Measurements from ENCODE around the gene PPP2R2B. TPM values are rescaled to one million over a fixed set of nuclear protein-coding genes. Genes with fewer than 3 reads are reported as not detected.
A peak's percentile ranks its signal among the peaks of the same experiment; 100 is the strongest.

PPP2R2B gene
- total RNA-seq, 1 donor from 2014 or later, result 1.2 TPM

- Histone ChIP-seq H3K27ac (no peak overlapping the region), H3K4me3 (no peak overlapping the region), H3K9me3 (no peaks in the 10 kb centered on the region), H3K36me3 (no peaks in the 10 kb centered on the region), H3K4me1 (no peaks in the 10 kb centered on the region), H3K27me3 (no peaks in the 10 kb centered on the region)
- DNase-seq (no peak), ATAC-seq (no peak)
- intact Hi-C loops (cut with DNase I), result no loop called here
- TF ChIP-seq CTCF (IDR thresholded peaks at IDR 0.05), result no peak
Observed at GRCh38 chr5:146580237-146580636, 298.3 kb downstream of the PPP2R2B start.

GRCh38 chr5:146574713-146575112 lies 303.8 kb downstream of the PPP2R2B start:
- no peak overlapping the region for H3K27ac ChIP-seq

GRCh38 chr5:146568161-146568560 lies 310.4 kb downstream of the PPP2R2B start:
- ATAC-seq, result no peak
- intact Hi-C loops (cut with DNase I), result no loop called here
- no peaks in the 10 kb centered on the region for H3K36me3 ChIP-seq
- H3K4me3 ChIP-seq, result no peak overlapping the region
- no peak for TF ChIP-seq CTCF (IDR thresholded peaks at IDR 0.05)
- H3K9me3 ChIP-seq, result no peaks in the 10 kb centered on the region
- H3K27ac ChIP-seq, result no peak overlapping the region
- no peak for DNase-seq
- no peaks in the 10 kb centered on the region for H3K4me1 ChIP-seq
- no peaks in the 10 kb centered on the region for H3K27me3 ChIP-seq

More at GRCh38 chr5:146574713-146575112, 303.8 kb downstream of the PPP2R2B start:
- H3K9me3 ChIP-seq, result no peaks in the 10 kb centered on the region
- TF ChIP-seq CTCF (IDR thresholded peaks at IDR 0.05), result no peak
- H3K36me3 ChIP-seq, result no peaks in the 10 kb centered on the region
- intact Hi-C loops (cut with DNase I), result no loop called here
- ATAC-seq, result no peak
- DNase-seq, result no peak
- H3K4me1 ChIP-seq, result no peaks in the 10 kb centered on the region
- no peaks in the 10 kb centered on the region for H3K27me3 ChIP-seq
- H3K4me3 ChIP-seq, result no peak overlapping the region

- TF ChIP-seq CTCF (IDR thresholded peaks at IDR 0.05), result peak; percentile 45
- H3K4me1 ChIP-seq, result no peaks in the 10 kb centered on the region
- H3K4me3 ChIP-seq, result no peak overlapping the region
- no peaks in the 10 kb centered on the region for H3K27me3 ChIP-seq
- ATAC-seq, result peak; percentile 88
- H3K9me3 ChIP-seq, result no peaks in the 10 kb centered on the region
- no peak overlapping the region for H3K27ac ChIP-seq
- no peaks in the 10 kb centered on the region for H3K36me3 ChIP-seq
- intact Hi-C loops (cut with DNase I), result no loop called here
- DNase-seq, result no peak
Observed at GRCh38 chr5:146565764-146566367, 312.7 kb downstream of the PPP2R2B start.

GRCh38 chr5:146564007-146564762 lies 314.4 kb downstream of the PPP2R2B start:
- no peaks in the 10 kb centered on the region for H3K27me3 ChIP-seq
- H3K36me3 ChIP-seq, result no peaks in the 10 kb centered on the region
- no peak for TF ChIP-seq CTCF (IDR thresholded peaks at IDR 0.05)
- DNase-seq (no peak), ATAC-seq (no peak)
- no peaks in the 10 kb centered on the region for H3K4me1 ChIP-seq
- H3K4me3 ChIP-seq, result no peak overlapping the region
- intact Hi-C loops (cut with DNase I), result no loop called here
- no peak overlapping the region for H3K27ac ChIP-seq
- no peaks in the 10 kb centered on the region for H3K9me3 ChIP-seq

All from upper lobe of right lung (tissue), 1 donor.